ENCODE measurements around the gene CCDC148.

GRCh38 chr2:158125756-158126498, 330.6 kb downstream of the CCDC148 start:
- TF ChIP-seq CTCF (IDR thresholded peaks at IDR 0.05; ENCODE audit: low read length) (no peak), EZH2 (IDR thresholded peaks at IDR 0.05; ENCODE audit: borderline replicate concordance, low read length) (no peak)
